Nephron (organoid): ENCODE data around the gene LYZL2.

Experiments used
- H3K27ac Mint-ChIP-seq, 3 experiments: 2 replicates each; pipeline ENCODE4 v1.8.0; 2020; ENCODE audit warnings: mixed read lengths in 3 of 3, mild to moderate bottlenecking in 2 of 3, moderate library complexity in 1 of 3
- H3K27me3 Mint-ChIP-seq: 2 replicates; pipeline ENCODE4 v1.8.0; 2021; ENCODE audit warnings: low read depth, mild to moderate bottlenecking, moderate library complexity, mixed read lengths
- H3K36me3 Mint-ChIP-seq: 2 replicates; pipeline ENCODE4 v1.8.0; 2020; ENCODE audit warnings: low read depth, mixed read lengths
- H3K4me1 Mint-ChIP-seq: 2 replicates; pipeline ENCODE4 v1.8.0; 2020; ENCODE audit warnings: mixed read lengths
- H3K4me3 Mint-ChIP-seq, 3 experiments: 2 replicates each; pipeline ENCODE4 v1.8.0; 2020; ENCODE audit warnings: mild to moderate bottlenecking in 3 of 3, mixed read lengths in 3 of 3, moderate library complexity in 2 of 3
- H3K9me3 Mint-ChIP-seq: 2 replicates; pipeline ENCODE4 v1.8.0; 2020; ENCODE audit warnings: mixed read lengths
- CTCF ChIP-seq, 3 experiments: fragments of 200-600 bp; sonication (generic); IDR thresholded peaks; one replicate each; pipeline ENCODE4 v1.5.0; 2021; ENCODE audit warnings: antibody characterized with exemption in 3 of 3; ENCODE audit not compliant: unreplicated experiment in 3 of 3

Gene LYZL2

GRCh38 chr10:30577048-30577447, 52.5 kb downstream of the LYZL2 start:
- no peak overlapping the region for H3K4me3 Mint-ChIP-seq
- no peaks in the 10 kb centered on the region for H3K27me3 Mint-ChIP-seq
- H3K27ac Mint-ChIP-seq, result no peak overlapping the region

GRCh38 chr10:30576641-30577040, 52.9 kb downstream of the LYZL2 start:
- Mint-ChIP-seq H3K4me3 (no peak overlapping the region), H3K36me3 (no peaks in the 10 kb centered on the region), H3K27ac (no peak overlapping the region), H3K27me3 (no peaks in the 10 kb centered on the region), H3K9me3 (peaks cover 3% of the 10 kb centered on the region), H3K4me1 (peaks cover 15% of the 10 kb centered on the region)
- TF ChIP-seq CTCF (IDR thresholded peaks at IDR 0.05; ENCODE audit: unreplicated experiment in 3 of 3), result no peak

More at GRCh38 chr10:30577048-30577447, 52.5 kb downstream of the LYZL2 start:
- peaks cover 19% of the 10 kb centered on the region for H3K4me1 Mint-ChIP-seq
- TF ChIP-seq CTCF (IDR thresholded peaks at IDR 0.05; ENCODE audit: unreplicated experiment in 3 of 3), result no peak
- H3K9me3 Mint-ChIP-seq, result peaks cover 3% of the 10 kb centered on the region
- H3K36me3 Mint-ChIP-seq, result no peaks in the 10 kb centered on the region

GRCh38 chr10:30574432-30574796, 55.1 kb downstream of the LYZL2 start:
- no peak overlapping the region for H3K27ac Mint-ChIP-seq
- H3K4me1 Mint-ChIP-seq, result peaks cover 7% of the 10 kb centered on the region
- no peak for TF ChIP-seq CTCF (IDR thresholded peaks at IDR 0.05; ENCODE audit: unreplicated experiment in 3 of 3)
- H3K4me3 Mint-ChIP-seq, result no peak overlapping the region
- peaks cover 12% of the 10 kb centered on the region for H3K9me3 Mint-ChIP-seq
- H3K36me3 Mint-ChIP-seq, result no peaks in the 10 kb centered on the region
- H3K27me3 Mint-ChIP-seq, result no peaks in the 10 kb centered on the region

GRCh38 chr10:30573721-30574431, 55.7 kb downstream of the LYZL2 start:
- Mint-ChIP-seq H3K4me3 (no peak overlapping the region), H3K9me3 (peaks cover 12% of the 10 kb centered on the region), H3K27me3 (no peaks in the 10 kb centered on the region), H3K4me1 (peaks cover 4% of the 10 kb centered on the region), H3K27ac (no peak overlapping the region), H3K36me3 (no peaks in the 10 kb centered on the region)
- TF ChIP-seq CTCF (IDR thresholded peaks at IDR 0.05; ENCODE audit: unreplicated experiment in 3 of 3), result no peak

GRCh38 chr10:30565449-30565848, 64.1 kb downstream of the LYZL2 start:
- H3K27me3 Mint-ChIP-seq, result peaks cover 4% of the 10 kb centered on the region
- H3K9me3 Mint-ChIP-seq, result peaks cover 11% of the 10 kb centered on the region
- no peaks in the 10 kb centered on the region for H3K36me3 Mint-ChIP-seq
- no peak for TF ChIP-seq CTCF (IDR thresholded peaks at IDR 0.05; ENCODE audit: unreplicated experiment in 3 of 3)
- no peak overlapping the region for H3K4me3 Mint-ChIP-seq
- no peak overlapping the region for H3K27ac Mint-ChIP-seq
- H3K4me1 Mint-ChIP-seq, result no peaks in the 10 kb centered on the region

- no peak overlapping the region for H3K27ac Mint-ChIP-seq
- peaks cover 4% of the 10 kb centered on the region for H3K27me3 Mint-ChIP-seq
- H3K9me3 Mint-ChIP-seq, result peaks cover 15% of the 10 kb centered on the region
- H3K4me1 Mint-ChIP-seq, result no peaks in the 10 kb centered on the region
- no peak for TF ChIP-seq CTCF (IDR thresholded peaks at IDR 0.05; ENCODE audit: unreplicated experiment in 3 of 3)
- no peaks in the 10 kb centered on the region for H3K36me3 Mint-ChIP-seq
- H3K4me3 Mint-ChIP-seq, result no peak overlapping the region
Measured at GRCh38 chr10:30562787-30563186, 66.8 kb downstream of the LYZL2 start.
